ENCODE measurements around the gene ANTXR1.
A peak's percentile ranks its signal among the peaks of the same experiment; 100 is the strongest.

ANTXR1 gene

GRCh38 chr2:69126341-69126740 is 113.4 kb downstream of the ANTXR1 start:
- TF ChIP-seq POLR2A (IDR thresholded peaks at IDR 0.05; ENCODE audit: low read depth, low read length), result no peak
- no peak for TF ChIP-seq SPI1 (IDR thresholded peaks at IDR 0.05; ENCODE audit: low read depth, low read length)
- TF ChIP-seq PAX5 (IDR thresholded peaks at IDR 0.05; ENCODE audit: insufficient read depth, low read length, severe bottlenecking), result no peak
- no peak for TF ChIP-seq TAF1 (IDR thresholded peaks at IDR 0.05; ENCODE audit: low read depth, low read length)
- TF ChIP-seq POLR2AphosphoS5 (IDR thresholded peaks at IDR 0.05; ENCODE audit: low read depth, low read length), result no peak
- TF ChIP-seq POU2F2 (IDR thresholded peaks at IDR 0.05; ENCODE audit: low read depth, low read length), result no peak
- DNase-seq (ENCODE audit: insufficient read length, low spot score), result no peak
- no peak for FAIRE-seq

- FAIRE-seq (no peak), DNase-seq (ENCODE audit: insufficient read length, low spot score) (no peak)
- TF ChIP-seq POU2F2 (IDR thresholded peaks at IDR 0.05; ENCODE audit: low read depth, low read length) (no peak), TAF1 (IDR thresholded peaks at IDR 0.05; ENCODE audit: low read depth, low read length) (no peak), PAX5 (IDR thresholded peaks at IDR 0.05; ENCODE audit: insufficient read depth, low read length, severe bottlenecking) (no peak), SPI1 (IDR thresholded peaks at IDR 0.05; ENCODE audit: low read depth, low read length) (no peak), POLR2A (IDR thresholded peaks at IDR 0.05; ENCODE audit: low read depth, low read length) (no peak), POLR2AphosphoS5 (IDR thresholded peaks at IDR 0.05; ENCODE audit: low read depth, low read length) (no peak)
Measured at GRCh38 chr2:69131452-69131851, 118.5 kb downstream of the ANTXR1 start.

GRCh38 chr2:69131983-69132675 is 119.2 kb downstream of the ANTXR1 start:
- FAIRE-seq (no peak), DNase-seq (ENCODE audit: insufficient read length, low spot score) (no peak)
- no peak for TF ChIP-seq POLR2A (IDR thresholded peaks at IDR 0.05; ENCODE audit: low read depth, low read length)
- TF ChIP-seq SPI1 (IDR thresholded peaks at IDR 0.05; ENCODE audit: low read depth, low read length), result no peak

GRCh38 chr2:69132960-69133590 is 120.1 kb downstream of the ANTXR1 start:
- FAIRE-seq (no peak), DNase-seq (ENCODE audit: insufficient read length, low spot score) (no peak)
- TF ChIP-seq POLR2A (IDR thresholded peaks at IDR 0.05; ENCODE audit: low read depth, low read length), result no peak
- TF ChIP-seq POU2F2 (IDR thresholded peaks at IDR 0.05; ENCODE audit: low read depth, low read length), result no peak
- TF ChIP-seq SPI1 (IDR thresholded peaks at IDR 0.05; ENCODE audit: low read depth, low read length), result no peak
- no peak for TF ChIP-seq TAF1 (IDR thresholded peaks at IDR 0.05; ENCODE audit: low read depth, low read length)
- TF ChIP-seq PAX5 (IDR thresholded peaks at IDR 0.05; ENCODE audit: insufficient read depth, low read length, severe bottlenecking), result no peak

- no peak for TF ChIP-seq SPI1 (IDR thresholded peaks at IDR 0.05; ENCODE audit: low read depth, low read length)
- TF ChIP-seq PAX5 (IDR thresholded peaks at IDR 0.05; ENCODE audit: insufficient read depth, low read length, severe bottlenecking), result no peak
- no peak for TF ChIP-seq POLR2A (IDR thresholded peaks at IDR 0.05; ENCODE audit: low read depth, low read length)
- TF ChIP-seq POLR2AphosphoS5 (IDR thresholded peaks at IDR 0.05; ENCODE audit: low read depth, low read length), result no peak
- TF ChIP-seq TAF1 (IDR thresholded peaks at IDR 0.05; ENCODE audit: low read depth, low read length), result no peak
- no peak for TF ChIP-seq POU2F2 (IDR thresholded peaks at IDR 0.05; ENCODE audit: low read depth, low read length)
- no peak for FAIRE-seq
- no peak for DNase-seq (ENCODE audit: insufficient read length, low spot score)
Measured at GRCh38 chr2:69133898-69134297, 120.9 kb downstream of the ANTXR1 start.

- FAIRE-seq (peak; percentile 16), DNase-seq (ENCODE audit: insufficient read length, low spot score) (no peak)
- TF ChIP-seq POLR2AphosphoS5 (IDR thresholded peaks at IDR 0.05; ENCODE audit: low read depth, low read length) (no peak), PAX5 (IDR thresholded peaks at IDR 0.05; ENCODE audit: insufficient read depth, low read length, severe bottlenecking) (no peak), POLR2A (IDR thresholded peaks at IDR 0.05; ENCODE audit: low read depth, low read length) (no peak), POU2F2 (IDR thresholded peaks at IDR 0.05; ENCODE audit: low read depth, low read length) (no peak)
Measured at GRCh38 chr2:69134306-69134945, 121.4 kb downstream of the ANTXR1 start.

GRCh38 chr2:69138247-69138772 is 125.3 kb downstream of the ANTXR1 start:
- no peak for FAIRE-seq
- no peak for DNase-seq (ENCODE audit: insufficient read length, low spot score)
- TF ChIP-seq TAF1 (IDR thresholded peaks at IDR 0.05; ENCODE audit: low read depth, low read length) (no peak), POLR2A (IDR thresholded peaks at IDR 0.05; ENCODE audit: low read depth, low read length) (no peak), PAX5 (IDR thresholded peaks at IDR 0.05; ENCODE audit: insufficient read depth, low read length, severe bottlenecking) (no peak), POU2F2 (IDR thresholded peaks at IDR 0.05; ENCODE audit: low read depth, low read length) (no peak), SPI1 (IDR thresholded peaks at IDR 0.05; ENCODE audit: low read depth, low read length) (no peak), POLR2AphosphoS5 (IDR thresholded peaks at IDR 0.05; ENCODE audit: low read depth, low read length) (no peak)

GRCh38 chr2:69138793-69139459 is 125.9 kb downstream of the ANTXR1 start:
- no peak for FAIRE-seq
- TF ChIP-seq POLR2A (IDR thresholded peaks at IDR 0.05; ENCODE audit: low read depth, low read length), result no peak
- no peak for TF ChIP-seq POU2F2 (IDR thresholded peaks at IDR 0.05; ENCODE audit: low read depth, low read length)
- no peak for TF ChIP-seq PAX5 (IDR thresholded peaks at IDR 0.05; ENCODE audit: insufficient read depth, low read length, severe bottlenecking)
- TF ChIP-seq TAF1 (IDR thresholded peaks at IDR 0.05; ENCODE audit: low read depth, low read length), result no peak
- no peak for TF ChIP-seq POLR2AphosphoS5 (IDR thresholded peaks at IDR 0.05; ENCODE audit: low read depth, low read length)
- no peak for TF ChIP-seq SPI1 (IDR thresholded peaks at IDR 0.05; ENCODE audit: low read depth, low read length)

More at GRCh38 chr2:69138793-69139459, 125.9 kb downstream of the ANTXR1 start:
- DNase-seq (ENCODE audit: insufficient read length, low spot score), result no peak
